HL-60 (cell line): ENCODE data around the gene EPB41L4B.

ENCODE experiments used
- CTCF ChIP-seq: IDR thresholded peaks from one replicate; pipeline ENCODE4 v1.5.1; 2011; ENCODE audit warnings: low read length, control low read depth, inconsistent platforms; ENCODE audit not compliant: insufficient read depth
- POLR2AphosphoS5 ChIP-seq: IDR thresholded peaks from 2 replicates; pipeline ENCODE4 v1.6.1; 2012; ENCODE audit warnings: low read depth
- TF ChIP-seq, protein P1 (sequence below): IDR thresholded peaks from 2 replicates; pipeline ENCODE4 v1.6.1; 2012; ENCODE audit warnings: low read depth; ENCODE audit not compliant: insufficient replicate concordance

GRCh38 chr9:109286571-109286977 is 34.3 kb downstream of the EPB41L4B start:
- no peak for TF ChIP-seq CTCF
- TF ChIP-seq POLR2AphosphoS5: no peak
- TF ChIP-seq, protein P1, sequence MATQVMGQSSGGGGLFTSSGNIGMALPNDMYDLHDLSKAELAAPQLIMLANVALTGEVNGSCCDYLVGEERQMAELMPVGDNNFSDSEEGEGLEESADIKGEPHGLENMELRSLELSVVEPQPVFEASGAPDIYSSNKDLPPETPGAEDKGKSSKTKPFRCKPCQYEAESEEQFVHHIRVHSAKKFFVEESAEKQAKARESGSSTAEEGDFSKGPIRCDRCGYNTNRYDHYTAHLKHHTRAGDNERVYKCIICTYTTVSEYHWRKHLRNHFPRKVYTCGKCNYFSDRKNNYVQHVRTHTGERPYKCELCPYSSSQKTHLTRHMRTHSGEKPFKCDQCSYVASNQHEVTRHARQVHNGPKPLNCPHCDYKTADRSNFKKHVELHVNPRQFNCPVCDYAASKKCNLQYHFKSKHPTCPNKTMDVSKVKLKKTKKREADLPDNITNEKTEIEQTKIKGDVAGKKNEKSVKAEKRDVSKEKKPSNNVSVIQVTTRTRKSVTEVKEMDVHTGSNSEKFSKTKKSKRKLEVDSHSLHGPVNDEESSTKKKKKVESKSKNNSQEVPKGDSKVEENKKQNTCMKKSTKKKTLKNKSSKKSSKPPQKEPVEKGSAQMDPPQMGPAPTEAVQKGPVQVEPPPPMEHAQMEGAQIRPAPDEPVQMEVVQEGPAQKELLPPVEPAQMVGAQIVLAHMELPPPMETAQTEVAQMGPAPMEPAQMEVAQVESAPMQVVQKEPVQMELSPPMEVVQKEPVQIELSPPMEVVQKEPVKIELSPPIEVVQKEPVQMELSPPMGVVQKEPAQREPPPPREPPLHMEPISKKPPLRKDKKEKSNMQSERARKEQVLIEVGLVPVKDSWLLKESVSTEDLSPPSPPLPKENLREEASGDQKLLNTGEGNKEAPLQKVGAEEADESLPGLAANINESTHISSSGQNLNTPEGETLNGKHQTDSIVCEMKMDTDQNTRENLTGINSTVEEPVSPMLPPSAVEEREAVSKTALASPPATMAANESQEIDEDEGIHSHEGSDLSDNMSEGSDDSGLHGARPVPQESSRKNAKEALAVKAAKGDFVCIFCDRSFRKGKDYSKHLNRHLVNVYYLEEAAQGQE: no peak
